Endothelial cell (in vitro differentiated cells): ENCODE measurements around the gene MAN1A1. TPM values are rescaled to one million over a fixed set of nuclear protein-coding genes. Genes with fewer than 3 reads are reported as not detected.
A peak's percentile ranks its signal among the peaks of the same experiment; 100 is the strongest.

Source experiments
- DNase-seq: peaks from one replicate; pipeline ENCODE4 v3.0.0; 2021; ENCODE audit warnings: low spot score
- H3K27ac Mint-ChIP-seq: one replicate; pipeline ENCODE4 v1.8.0; 2021; ENCODE audit warnings: mixed read lengths, inconsistent platforms; ENCODE audit not compliant: unreplicated experiment
- H3K27me3 Mint-ChIP-seq: one replicate; pipeline ENCODE4 v1.8.0; 2021; ENCODE audit warnings: mild to moderate bottlenecking, moderate library complexity, mixed read lengths, inconsistent platforms; ENCODE audit not compliant: unreplicated experiment
- H3K36me3 Mint-ChIP-seq: one replicate; pipeline ENCODE4 v1.8.0; 2021; ENCODE audit warnings: mild to moderate bottlenecking, low read depth, mixed read lengths, inconsistent platforms; ENCODE audit not compliant: unreplicated experiment
- H3K4me1 Mint-ChIP-seq: one replicate; pipeline ENCODE4 v1.8.0; 2021; ENCODE audit warnings: mild to moderate bottlenecking, mixed read lengths, inconsistent platforms; ENCODE audit not compliant: unreplicated experiment
- H3K4me3 Mint-ChIP-seq: one replicate; pipeline ENCODE4 v1.8.0; 2021; ENCODE audit warnings: mild to moderate bottlenecking, mixed read lengths, inconsistent platforms; ENCODE audit not compliant: unreplicated experiment
- H3K9me3 Mint-ChIP-seq: one replicate; pipeline ENCODE4 v1.8.0; 2021; ENCODE audit warnings: mixed read lengths, inconsistent platforms; ENCODE audit not compliant: unreplicated experiment
- CTCF ChIP-seq: fragments of 200-600 bp; sonication (generic); IDR thresholded peaks from one replicate; pipeline ENCODE4 v1.5.0; 2021; ENCODE audit warnings: antibody characterized with exemption; ENCODE audit not compliant: unreplicated experiment
- total RNA-seq: library from RNA; stranded (reverse); fragmentation: NEBNext Ultra II Directional; extraction: Animal tissue kit (Norgen Biotek cat#: 25700); gene quantifications from one replicate; pipeline ENCODE4 v1.2.1, GENCODE V29; 2021; ENCODE audit not compliant: unreplicated experiment

MAN1A1 gene
- total RNA-seq, 1 donor from 2014 or later, result 34.4 TPM

- no peak for TF ChIP-seq CTCF
- Mint-ChIP-seq H3K9me3 (no peaks in the 10 kb centered on the region), H3K4me3 (peak overlapping the region; percentile 9), H3K4me1 (peaks cover 54% of the 10 kb centered on the region), H3K36me3 (peaks cover 15% of the 10 kb centered on the region), H3K27ac (no peak overlapping the region), H3K27me3 (peaks cover 7% of the 10 kb centered on the region)
- DNase-seq, result no peak
Observed at GRCh38 chr6:119343573-119344146, 5.9 kb downstream of the MAN1A1 start.

- H3K27ac Mint-ChIP-seq, result no peak overlapping the region
- no peaks in the 10 kb centered on the region for H3K9me3 Mint-ChIP-seq
- H3K27me3 Mint-ChIP-seq, result peaks cover 6% of the 10 kb centered on the region
- no peak overlapping the region for H3K4me3 Mint-ChIP-seq
- H3K4me1 Mint-ChIP-seq, result peaks cover 51% of the 10 kb centered on the region
- H3K36me3 Mint-ChIP-seq, result peaks cover 14% of the 10 kb centered on the region
- DNase-seq, result no peak
- TF ChIP-seq CTCF, result no peak
Observed at GRCh38 chr6:119343167-119343566, 6.4 kb downstream of the MAN1A1 start.

- H3K27ac Mint-ChIP-seq, result no peak overlapping the region
- DNase-seq, result no peak
- peaks cover 2% of the 10 kb centered on the region for H3K27me3 Mint-ChIP-seq
- no peak overlapping the region for H3K4me3 Mint-ChIP-seq
- H3K4me1 Mint-ChIP-seq, result peaks cover 44% of the 10 kb centered on the region
- no peak for TF ChIP-seq CTCF
- no peaks in the 10 kb centered on the region for H3K9me3 Mint-ChIP-seq
- H3K36me3 Mint-ChIP-seq, result peaks cover 11% of the 10 kb centered on the region
Observed at GRCh38 chr6:119342430-119342829, 7.1 kb downstream of the MAN1A1 start.

GRCh38 chr6:119340796-119341487, 8.6 kb downstream of the MAN1A1 start:
- H3K4me3 Mint-ChIP-seq, result no peak overlapping the region
- no peak for TF ChIP-seq CTCF
- no peak for DNase-seq
- peaks cover 16% of the 10 kb centered on the region for H3K36me3 Mint-ChIP-seq
- peaks cover 2% of the 10 kb centered on the region for H3K27me3 Mint-ChIP-seq
- no peaks in the 10 kb centered on the region for H3K9me3 Mint-ChIP-seq
- peaks cover 34% of the 10 kb centered on the region for H3K4me1 Mint-ChIP-seq
- no peak overlapping the region for H3K27ac Mint-ChIP-seq

GRCh38 chr6:119339941-119340456, 9.6 kb downstream of the MAN1A1 start:
- TF ChIP-seq CTCF, result no peak
- peak overlapping the region; percentile 68 for H3K27ac Mint-ChIP-seq
- H3K4me3 Mint-ChIP-seq, result no peak overlapping the region
- peaks cover 16% of the 10 kb centered on the region for H3K36me3 Mint-ChIP-seq
- H3K9me3 Mint-ChIP-seq, result no peaks in the 10 kb centered on the region
- H3K4me1 Mint-ChIP-seq, result peaks cover 34% of the 10 kb centered on the region
- H3K27me3 Mint-ChIP-seq, result peaks cover 2% of the 10 kb centered on the region
- no peak for DNase-seq
